ENCODE data around the gene PMF1.
"Not testable (repeated sequence)": the region's sequence is repeated elsewhere in the genome, so short reads cannot be mapped to it uniquely, and the experiment has no call there.

Gene PMF1, protein sequence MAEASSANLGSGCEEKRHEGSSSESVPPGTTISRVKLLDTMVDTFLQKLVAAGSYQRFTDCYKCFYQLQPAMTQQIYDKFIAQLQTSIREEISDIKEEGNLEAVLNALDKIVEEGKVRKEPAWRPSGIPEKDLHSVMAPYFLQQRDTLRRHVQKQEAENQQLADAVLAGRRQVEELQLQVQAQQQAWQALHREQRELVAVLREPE

DNA sequence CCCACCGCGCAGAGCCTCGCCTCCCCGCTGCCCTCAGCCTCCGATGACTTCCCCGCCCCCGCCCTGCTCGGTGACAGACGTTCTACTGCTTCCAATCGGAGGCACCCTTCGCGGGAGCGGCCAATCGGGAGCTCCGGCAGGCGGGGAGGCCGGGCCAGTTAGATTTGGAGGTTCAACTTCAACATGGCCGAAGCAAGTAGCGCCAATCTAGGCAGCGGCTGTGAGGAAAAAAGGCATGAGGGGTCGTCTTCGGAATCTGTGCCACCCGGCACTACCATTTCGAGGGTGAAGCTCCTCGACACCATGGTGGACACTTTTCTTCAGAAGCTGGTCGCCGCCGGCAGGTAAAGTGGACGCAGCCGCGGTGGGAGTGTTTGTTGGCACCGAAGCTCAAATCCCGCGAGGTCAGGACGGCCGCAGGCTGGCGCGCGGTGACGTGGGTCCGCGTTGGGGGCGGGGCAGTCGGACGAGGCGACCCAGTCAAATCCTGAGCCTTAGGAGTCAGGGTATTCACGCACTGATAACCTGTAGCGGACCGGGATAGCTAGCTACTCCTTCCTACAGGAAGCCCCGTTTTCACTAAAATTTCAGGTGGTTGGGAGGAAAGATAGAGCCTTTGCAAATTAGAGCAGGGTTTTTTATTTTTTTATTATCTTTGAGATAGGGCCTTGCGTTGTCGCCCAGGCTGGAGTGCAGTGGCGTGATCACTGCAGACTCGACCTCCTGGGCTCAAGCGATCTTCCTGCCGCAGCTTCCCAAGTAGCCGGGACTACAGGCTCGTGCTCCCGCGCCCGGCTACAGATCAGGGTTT, at the start of gene PMF1:
Gene PMF1 (plus strand): TSS at position 175 of the 811 bp plus-strand sequence. CDS start 9 bp downstream, at position 184.
- peak; percentile 99 to 100 for DNase-seq

DNA sequence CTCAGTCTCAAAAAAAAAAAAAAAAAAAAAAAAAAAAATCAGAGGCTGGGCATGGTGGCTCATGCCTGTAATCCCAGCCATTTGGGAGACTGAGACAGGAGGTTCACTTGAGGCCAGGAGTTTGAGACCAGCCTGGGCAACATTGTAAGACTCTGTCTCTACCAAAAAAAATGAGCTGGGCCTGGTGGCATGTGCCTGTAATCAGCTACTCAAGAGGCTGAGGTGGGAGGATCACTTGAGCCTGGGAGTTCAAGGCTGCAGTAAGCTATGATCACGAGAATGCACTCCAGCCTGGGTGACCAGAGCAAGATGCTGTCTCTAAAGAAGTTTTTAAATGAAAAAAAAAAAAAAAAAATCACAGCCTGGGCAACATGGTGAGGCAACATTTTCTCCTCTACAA, 49.1 kb upstream of the PMF1 start:
- DNase-seq, result no peak

DNA sequence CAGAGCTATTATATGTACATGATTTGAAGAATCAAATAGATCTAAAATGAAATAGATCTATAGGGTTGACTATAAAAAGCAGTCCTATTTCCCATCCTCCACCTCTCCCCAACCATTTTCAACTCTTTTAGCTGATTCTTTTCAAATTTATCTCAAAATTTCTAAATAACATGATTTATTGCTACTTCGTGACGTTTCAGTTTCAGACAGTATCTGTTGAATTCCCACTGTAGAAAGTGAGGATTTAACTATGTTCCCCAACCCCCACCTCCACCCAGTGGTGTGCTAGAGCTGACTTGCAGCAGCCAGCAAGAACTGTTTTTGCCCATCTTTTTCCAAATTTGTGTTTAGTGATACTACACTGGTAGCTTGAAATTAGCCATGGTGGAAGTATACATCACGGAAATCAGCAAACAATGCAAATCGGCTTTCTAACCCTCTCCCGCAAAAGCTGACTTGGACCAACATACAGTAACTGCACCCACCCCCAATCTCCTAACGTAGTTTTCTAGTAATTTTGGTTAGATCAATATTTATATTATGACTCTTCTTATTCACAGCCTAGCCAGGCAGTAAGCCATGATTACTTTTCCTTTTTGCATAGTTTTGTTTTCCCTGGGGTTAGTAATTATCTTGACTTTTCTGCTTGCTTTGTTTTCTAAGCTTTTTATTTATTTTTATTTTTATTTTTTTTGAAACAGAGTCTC, 48.5 kb upstream of the PMF1 start:
- no peak for DNase-seq

DNA sequence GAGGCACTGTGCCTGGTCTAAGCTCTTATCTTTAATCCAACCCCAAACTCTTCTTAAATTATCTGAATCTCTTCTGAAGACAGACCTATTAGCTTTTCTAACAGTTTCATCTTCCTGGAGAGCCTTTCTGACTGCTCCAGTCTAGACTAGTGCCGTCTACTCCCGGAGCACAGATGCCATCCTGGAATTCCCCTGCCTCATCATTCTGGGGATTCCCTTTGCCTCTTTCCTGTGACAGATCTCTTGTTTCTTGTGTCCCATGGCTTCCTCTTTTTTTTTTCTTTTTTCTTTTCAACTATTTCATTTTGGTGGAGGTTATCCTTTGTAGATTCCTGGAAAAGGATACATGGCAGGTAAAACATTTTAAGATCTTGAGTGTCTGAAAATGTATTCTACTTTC, 47.7 kb upstream of the PMF1 start:
- no peak for DNase-seq

DNA sequence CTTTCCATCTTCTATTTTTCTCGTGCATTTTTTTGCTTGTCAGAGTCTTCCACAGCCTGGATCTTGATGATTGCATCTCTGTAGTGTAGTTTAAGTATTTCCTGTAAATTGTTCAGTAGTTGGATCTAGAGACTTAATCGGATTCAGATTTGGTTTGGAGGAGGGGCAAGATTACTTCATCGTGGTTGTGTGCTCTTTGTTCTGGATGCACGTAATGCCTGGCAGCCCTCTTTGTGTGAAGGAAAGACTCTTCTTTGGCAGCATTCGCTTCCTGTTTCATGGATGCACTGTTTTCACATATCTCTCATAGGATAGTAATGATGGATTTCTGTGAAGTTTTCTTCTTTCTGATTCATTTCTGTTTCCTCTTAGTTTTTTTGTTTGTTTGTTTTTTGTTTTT, 45.3 kb upstream of the PMF1 start:
- no peak for DNase-seq

DNA sequence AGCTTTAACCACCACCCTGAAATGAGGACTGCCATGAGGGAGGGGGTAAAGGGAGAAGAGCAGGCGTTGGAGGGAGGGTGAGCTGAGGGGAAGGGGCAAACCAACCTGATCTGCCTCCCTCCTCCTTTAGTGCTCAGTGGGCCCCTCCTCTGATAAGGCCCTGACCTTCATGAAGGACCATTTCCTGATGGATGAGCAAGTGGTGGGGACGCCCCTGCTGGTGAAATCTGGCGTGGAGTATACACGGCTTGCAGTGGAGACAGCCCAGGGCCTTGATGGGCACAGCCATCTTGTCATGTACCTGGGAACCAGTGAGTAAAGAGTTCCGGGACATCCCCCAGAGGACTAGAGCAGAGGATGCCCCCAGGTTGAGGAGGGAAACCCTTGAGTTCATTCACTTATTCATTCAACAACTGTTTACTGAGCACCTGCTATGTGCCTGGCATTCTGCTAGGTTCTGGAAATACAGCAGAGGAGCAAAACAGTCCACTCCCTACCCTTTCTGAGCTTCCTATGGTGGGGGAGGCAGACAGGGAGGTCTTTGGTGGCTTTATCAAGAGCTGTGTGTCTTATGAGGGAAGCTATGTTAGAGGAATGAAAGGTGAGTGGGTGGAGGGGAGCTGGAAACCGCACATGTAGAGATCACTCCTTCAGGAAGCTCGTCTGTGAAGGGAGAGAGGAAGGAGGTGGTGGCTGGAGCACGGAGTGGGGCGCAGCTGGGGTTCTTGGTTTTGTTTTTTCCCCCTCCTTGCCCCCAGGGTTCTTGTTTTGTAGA, 39.9 kb upstream of the PMF1 start:
- no peak for DNase-seq

DNA sequence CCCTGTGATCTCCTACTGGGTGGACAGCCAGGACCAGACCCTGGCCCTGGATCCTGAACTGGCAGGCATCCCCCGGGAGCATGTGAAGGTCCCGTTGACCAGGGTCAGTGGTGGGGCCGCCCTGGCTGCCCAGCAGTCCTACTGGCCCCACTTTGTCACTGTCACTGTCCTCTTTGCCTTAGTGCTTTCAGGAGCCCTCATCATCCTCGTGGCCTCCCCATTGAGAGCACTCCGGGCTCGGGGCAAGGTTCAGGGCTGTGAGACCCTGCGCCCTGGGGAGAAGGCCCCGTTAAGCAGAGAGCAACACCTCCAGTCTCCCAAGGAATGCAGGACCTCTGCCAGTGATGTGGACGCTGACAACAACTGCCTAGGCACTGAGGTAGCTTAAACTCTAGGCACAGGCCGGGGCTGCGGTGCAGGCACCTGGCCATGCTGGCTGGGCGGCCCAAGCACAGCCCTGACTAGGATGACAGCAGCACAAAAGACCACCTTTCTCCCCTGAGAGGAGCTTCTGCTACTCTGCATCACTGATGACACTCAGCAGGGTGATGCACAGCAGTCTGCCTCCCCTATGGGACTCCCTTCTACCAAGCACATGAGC, 36.1 kb upstream of the PMF1 start:
- no peak for DNase-seq

DNA sequence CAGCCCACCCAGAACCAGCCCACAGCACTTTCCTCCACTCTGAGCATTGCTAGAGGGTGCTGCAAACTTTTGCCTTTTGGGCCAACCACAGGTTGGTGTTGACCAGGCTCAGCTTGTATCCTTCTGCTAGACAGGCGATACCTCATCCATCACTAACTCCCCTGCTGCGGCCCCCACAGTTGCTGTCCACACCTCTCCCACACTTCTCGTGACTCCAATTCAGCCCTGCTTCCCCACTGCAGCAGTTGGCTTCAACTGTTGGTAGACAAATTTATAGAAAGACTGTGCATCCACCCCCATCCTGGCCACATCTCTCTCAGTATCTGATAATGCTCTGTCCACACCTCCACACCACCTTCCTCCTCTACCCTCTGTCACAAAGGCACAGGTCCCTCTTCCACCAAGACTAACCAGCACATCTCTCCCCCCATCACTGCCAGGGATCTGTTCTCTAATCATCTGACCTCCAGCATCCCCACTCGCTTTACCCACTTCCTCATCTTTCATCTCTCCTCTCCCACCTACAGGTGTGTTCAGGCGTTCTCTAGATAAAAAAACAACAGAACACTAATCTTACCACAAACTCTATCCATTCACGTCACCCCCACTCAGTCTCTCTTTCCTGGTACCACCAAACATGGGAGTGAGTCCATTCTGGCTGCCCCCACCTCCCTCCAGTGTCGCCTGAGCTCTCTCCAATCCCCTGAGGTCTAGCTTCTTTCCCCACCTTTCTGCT, 34.7 kb upstream of the PMF1 start:
- no peak for DNase-seq

DNA sequence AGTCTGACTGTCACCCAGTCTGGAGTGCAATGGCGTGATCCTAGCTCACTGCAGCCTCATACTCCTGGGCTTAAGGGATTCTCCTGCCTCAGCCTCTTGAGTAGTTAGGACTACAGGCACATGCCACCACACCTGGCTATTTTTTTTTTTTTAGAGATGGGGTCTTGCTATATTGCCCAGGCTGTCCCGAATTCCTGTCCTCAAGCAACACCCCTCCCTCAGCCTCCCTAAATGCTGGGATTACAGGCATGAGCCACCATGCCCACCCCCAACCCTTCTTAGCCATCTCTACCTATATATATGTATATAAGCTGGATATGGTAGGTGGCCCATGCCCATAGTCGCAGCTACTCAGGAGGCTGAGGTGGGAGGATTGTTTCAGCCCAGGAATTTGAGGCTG, 32.3 kb upstream of the PMF1 start:
- no peak for DNase-seq

DNA sequence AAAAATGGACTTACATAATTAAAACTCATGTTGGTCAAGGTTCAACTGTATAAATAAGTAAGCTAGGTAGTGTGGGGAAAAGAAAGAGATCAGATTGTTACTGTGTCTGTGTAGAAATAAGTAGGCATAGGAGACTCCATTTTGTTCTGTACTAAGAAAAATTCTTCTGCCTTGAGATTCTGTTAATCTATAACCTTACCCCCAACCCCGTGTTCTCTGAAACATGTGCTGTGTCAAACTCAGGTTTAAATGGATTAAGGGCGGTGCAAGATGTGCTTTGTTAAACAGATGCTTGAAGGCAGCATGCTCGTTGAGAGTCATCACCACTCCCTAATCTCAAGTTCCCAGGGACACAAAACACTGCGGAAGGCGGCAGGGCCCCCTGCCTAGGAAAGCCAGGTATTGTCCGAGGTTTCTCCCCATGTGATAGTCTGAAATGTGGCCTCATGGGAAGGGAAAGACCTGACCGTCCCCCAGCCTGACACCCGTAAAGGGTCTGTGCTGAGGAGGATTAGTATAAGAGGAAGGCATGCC, 31.3 kb upstream of the PMF1 start:
- DNase-seq, result peak in 1 of 2 experiments; percentile 23

DNA sequence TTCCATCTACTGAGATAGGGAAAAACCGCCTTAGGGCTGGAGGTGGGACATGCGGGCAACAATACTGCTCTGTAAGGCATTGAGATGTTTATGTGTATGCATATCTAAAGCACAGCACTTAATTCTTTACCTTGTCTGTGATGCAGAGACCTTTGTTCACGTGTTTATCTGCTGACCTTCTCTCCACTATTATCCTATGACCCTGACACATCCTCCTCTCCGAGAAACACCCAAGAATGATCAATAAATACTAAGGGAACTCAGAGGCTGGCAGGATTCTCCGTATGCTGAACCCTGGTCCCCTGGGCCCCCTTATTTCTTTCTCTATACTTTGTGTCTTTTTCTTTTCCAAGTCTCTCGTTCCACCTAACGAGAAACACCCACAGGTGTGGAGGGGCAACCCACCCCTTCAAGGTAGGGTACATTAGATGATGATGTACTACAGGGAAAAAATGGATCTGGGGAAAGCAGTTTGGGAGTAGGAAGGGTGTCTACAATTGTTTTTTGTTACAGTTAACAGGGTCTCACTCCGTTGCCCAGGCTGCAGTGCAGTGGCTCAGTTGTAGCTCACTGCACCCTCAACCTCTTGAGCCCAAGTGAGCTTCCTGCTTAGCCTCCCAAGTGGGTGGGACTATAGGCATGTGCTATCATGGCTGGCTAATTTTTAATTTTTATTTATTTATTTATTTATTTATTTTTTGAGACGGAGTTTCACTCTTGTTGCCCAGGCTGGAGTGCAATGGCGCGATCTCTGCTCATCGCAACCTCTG, 30.6 kb upstream of the PMF1 start:
- not testable (repeated sequence) for DNase-seq

DNA sequence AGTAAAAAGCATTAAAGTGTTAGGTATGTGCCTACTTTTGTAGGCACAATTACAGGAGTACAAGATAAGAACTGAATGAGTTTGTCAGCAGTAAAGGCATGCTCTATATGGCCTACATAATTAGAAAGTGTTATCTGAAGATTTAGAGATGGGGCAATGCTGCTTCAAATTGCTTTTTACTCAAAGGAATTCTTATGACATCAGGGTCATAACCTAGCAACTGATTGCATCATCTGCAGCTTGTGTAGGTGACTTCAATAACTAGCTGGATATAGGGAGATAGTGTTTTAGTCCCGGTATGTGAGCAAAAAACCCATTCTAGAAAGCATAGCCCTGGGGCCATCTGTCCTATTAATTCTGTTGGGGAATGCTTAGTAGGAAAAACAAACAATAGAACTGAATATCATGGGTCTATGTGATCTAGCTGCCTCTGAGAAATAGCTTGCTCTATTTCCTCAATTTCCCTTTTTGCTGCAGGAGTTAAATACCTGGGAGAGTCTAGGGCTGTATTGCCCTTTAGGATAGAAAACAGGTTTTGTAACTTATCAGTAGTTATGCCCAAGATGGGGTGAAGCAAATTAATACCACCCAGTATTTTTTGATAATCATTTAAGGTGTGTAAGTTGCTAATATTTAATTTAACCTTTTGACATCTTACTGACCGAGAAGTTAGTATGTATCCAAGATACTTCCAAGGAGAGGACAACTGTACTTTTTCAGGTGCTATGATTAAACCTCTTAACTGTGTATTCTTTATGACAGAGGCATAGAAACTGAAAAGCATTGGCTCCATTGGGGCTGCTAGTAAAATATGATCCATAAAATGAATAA, 26.2 kb upstream of the PMF1 start:
- DNase-seq, result not testable (repeated sequence)

DNA sequence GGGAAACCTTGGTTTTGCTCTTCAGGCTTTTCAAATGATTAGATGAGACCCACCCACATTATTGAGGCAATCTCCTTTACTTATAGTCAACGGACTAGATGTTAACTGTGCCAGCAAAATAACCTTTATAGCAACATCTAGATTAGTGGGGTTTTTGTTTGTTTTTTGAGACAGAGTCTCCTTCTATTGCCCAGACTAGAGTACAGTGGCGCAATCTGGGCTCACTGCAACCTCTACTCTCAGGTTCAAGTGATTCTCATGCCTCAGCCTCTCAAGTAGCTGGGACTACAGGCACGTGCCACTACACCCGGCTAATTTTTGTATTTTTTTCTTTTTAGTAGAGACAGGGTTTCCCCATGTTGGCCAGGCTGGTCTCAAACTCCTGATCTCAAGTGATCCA, 22.5 kb upstream of the PMF1 start:
- not testable (repeated sequence) for DNase-seq

DNA sequence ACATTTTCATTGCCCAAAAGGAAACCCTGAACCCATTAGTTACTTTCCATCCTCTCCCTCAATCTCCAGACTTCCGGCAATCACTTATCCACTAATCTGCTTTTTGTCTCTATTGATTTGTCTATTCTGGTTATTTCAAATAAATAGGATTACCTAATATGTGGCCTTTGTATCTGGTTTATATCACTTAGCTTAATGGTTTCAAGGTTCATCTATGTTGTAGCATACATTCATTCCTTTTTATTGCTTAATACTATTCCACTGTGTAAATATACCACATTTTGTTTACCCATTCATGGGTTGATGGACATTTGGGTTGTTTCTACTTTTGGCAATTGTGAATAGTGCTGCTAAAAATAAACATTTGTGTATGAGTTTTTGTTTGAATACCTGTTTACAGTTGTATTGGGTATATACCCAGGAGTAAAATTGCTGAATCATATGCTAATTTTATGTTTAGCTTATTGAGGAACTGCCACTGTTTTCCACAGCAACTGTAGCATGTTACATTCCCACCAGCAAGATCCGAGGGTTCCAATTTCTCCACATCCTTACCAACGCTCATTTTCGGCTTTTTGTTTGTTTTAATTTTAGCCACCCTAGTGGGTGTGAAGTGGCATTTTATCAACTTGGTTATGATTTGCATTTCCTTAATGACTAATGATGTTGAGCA, 21.4 kb upstream of the PMF1 start:
- no peak for DNase-seq

DNA sequence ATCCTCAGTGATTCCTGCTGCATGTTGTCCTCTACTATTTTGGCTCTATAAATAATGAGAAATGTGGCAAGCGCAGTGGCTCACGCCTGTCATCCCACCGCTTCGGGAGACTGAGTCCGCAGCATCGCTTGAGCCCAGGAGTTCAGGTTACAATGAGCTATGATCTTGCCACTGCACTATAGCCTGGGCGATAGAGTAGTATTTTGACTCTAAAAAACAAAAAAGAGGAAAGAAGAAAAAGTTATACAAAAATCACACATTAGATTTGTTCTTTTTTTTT, 19.7 kb upstream of the PMF1 start:
- no peak for DNase-seq

DNA sequence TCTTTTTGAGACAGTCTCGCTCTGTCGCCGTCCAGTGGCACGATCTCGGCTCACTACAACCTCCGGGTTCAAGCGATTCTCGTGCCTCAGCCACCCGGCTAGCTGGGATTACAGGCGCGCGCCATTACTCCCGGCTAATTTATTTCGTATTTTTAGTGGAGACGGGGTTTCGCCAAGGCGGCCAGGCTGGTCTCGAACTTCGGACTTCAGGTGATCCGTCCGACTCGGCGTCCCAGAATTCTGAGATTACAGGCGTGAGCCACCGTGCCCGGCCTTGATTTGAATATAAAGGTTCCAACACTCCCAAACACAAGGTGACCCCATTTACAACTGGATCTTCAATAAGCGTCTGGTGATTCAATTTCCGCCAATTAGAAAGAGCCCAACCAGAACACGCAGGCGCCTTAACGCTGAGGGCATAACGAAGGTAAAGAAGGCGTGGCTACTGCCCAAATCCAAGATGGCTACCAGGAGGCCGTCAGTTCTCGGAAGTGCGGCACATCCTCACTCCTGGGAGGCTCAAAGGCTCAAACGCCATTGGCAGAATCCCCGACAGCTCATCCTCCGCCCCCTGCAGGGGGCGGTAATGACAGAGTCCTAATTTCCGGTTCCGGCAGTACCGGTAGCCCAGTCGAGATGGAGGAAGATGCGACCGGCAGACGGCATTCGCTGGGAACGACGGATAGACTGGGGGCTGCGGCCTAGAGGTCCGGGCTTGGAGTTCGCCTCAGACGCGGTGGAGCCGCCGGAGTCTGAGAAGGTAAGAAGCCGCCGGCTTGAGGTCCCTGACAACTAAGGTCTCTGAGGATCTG, 19.1 kb upstream of the PMF1 start, which contains the start of gene SLC25A44:
Gene SLC25A44 (plus strand): TSS at position 617 of the 812 bp plus-strand sequence. CDS start 5,744 bp downstream, outside the sequence.
- peak; percentile 99 to 100 for DNase-seq

DNA sequence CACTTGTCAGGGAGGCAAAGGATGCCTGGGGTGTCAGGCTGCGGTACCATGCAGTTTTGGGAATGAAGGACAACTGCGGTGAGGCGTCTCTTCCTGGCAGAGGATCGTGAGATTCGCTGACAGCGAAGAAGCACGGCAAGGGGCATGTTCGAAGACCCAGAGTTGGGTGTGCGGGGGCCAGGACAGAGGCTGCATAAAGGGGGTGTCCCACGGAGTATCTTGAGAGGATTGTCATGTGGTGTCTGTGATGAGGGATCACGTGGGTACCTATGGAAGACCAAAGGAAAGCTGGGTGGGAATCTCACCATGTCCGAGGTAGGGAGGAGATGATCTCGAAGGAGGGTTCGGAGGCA, 18.5 kb upstream of the PMF1 start:
- no peak for DNase-seq

DNA sequence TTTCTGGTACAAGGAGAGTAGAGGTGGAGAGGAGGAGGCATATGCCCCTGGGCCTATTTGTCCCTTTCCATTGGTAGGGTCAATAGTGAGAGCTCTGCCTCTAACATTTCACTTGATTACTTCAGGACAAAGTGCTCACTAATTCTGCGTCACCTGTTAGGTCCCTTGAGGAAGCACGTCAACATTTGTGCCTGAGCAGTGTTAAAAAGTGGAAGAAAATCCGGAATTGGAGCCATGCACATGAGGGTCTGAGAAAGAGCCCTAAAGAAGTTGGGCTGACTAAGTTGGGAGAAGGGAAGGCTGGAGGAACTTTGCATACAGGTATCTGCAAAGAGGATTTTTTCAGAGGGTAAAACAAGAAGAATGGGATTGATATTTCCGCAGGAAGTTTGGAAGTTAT, 17.0 kb upstream of the PMF1 start:
- DNase-seq, result no peak

DNA sequence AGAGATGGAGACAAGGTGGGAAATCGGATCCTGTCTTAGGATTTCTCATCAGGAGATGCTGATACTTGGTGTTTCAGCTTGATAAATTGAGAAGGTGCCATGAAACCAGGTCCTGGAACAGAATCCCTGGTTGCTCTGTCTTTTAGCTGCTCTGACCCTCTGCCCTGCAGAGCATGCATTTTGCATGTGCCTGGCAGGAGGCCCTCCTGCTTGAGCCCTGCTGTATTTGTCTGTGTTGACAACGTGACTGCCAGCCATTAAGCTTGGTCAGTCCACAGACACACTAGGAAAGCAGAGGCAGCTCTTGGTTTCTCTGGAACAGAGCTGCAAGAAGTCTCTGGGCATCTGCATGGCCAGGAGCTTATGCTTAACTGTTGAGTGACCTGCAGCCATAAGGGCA, 16.4 kb upstream of the PMF1 start:
- no peak for DNase-seq

Data from NCI-H187 (cell line).